ENCODE data around the gene FOSL2. TPM values are rescaled to one million over a fixed set of nuclear protein-coding genes. Genes with fewer than 3 reads are reported as not detected.

The FOSL2 gene
- total RNA-seq, 1 experiment from 2014 or later, result 12.2 TPM

DNA sequence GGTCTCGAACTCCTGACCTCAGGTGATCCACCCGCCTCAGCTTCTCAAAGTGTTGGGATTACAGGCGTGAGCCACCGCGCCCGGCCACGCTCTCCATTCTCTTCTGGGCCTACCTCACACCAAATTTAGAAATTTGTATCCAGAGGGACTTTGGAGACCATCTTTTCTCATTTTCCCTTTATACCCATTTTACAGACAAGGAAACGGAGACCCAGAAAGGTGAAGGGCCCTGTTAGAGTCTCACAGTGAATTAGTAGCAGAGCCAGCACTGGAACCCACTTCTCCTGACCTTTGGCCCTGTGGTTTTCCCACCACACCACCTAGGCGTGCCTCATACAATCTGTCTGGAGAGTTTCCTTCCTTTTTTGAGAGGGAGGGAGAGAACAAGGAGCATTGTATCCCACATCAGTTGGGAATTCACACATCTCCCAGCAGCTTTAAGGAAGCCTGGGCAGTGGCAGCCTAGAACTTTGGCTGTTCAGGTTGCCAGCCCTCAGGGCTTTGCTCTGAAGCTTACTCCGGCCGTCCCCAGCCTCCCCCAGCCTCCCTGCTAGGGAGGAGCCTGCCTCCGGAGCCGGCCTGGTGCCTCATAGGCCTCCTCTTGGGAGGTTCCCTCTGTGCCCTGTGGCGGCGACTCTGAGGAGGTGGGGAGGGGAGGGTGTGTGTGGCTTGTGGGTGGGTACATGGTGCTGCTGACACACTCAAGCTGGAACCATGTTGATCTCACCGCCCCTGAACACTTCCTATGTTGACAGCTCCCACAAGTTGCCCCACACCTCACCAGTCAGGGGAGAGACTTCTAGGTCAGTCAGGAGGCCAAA lies 13.8 kb downstream of the FOSL2 start:
- intact Hi-C loops (cut with micrococcal nuclease; ENCODE audit: unreplicated experiment), result no loop called here
- TF ChIP-seq EZH2 (IDR thresholded peaks at IDR 0.05; ENCODE audit: borderline replicate concordance, low read depth, low read length, poor library complexity, severe bottlenecking), result no peak
- TF ChIP-seq, protein P1, sequence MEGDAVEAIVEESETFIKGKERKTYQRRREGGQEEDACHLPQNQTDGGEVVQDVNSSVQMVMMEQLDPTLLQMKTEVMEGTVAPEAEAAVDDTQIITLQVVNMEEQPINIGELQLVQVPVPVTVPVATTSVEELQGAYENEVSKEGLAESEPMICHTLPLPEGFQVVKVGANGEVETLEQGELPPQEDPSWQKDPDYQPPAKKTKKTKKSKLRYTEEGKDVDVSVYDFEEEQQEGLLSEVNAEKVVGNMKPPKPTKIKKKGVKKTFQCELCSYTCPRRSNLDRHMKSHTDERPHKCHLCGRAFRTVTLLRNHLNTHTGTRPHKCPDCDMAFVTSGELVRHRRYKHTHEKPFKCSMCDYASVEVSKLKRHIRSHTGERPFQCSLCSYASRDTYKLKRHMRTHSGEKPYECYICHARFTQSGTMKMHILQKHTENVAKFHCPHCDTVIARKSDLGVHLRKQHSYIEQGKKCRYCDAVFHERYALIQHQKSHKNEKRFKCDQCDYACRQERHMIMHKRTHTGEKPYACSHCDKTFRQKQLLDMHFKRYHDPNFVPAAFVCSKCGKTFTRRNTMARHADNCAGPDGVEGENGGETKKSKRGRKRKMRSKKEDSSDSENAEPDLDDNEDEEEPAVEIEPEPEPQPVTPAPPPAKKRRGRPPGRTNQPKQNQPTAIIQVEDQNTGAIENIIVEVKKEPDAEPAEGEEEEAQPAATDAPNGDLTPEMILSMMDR (conservative IDR thresholded peaks at IDR 0.05; ENCODE audit: low read depth, low read length), result no peak
- DNase-seq (ENCODE audit: low spot score), result no peak
- Histone ChIP-seq H3K27me3 (replicated peaks; ENCODE audit: insufficient read depth, low read depth, low read length, poor library complexity) (no peaks in the 10 kb centered on the region), H3K9me3 (ENCODE audit: low read depth, low read length, poor library complexity, severe bottlenecking) (no peaks in the 10 kb centered on the region), H3K36me3 (ENCODE audit: insufficient read depth, low read length, poor library complexity, severe bottlenecking) (no peaks in the 10 kb centered on the region), H3K27ac (ENCODE audit: low read depth, low read length, poor library complexity, severe bottlenecking) (no peak overlapping the region), H3K4me3 (ENCODE audit: low read depth, low read length, poor library complexity, severe bottlenecking) (no peak overlapping the region), H3K4me1 (ENCODE audit: insufficient read depth, low read length, poor library complexity, severe bottlenecking) (no peaks in the 10 kb centered on the region)
- BruUV-seq (replicated peaks), result no TSS peak
- CTCF ChIA-PET, result no interaction called here
- POLR2A ChIA-PET (ENCODE audit: low non-redundant PET), result no interaction called here

DNA sequence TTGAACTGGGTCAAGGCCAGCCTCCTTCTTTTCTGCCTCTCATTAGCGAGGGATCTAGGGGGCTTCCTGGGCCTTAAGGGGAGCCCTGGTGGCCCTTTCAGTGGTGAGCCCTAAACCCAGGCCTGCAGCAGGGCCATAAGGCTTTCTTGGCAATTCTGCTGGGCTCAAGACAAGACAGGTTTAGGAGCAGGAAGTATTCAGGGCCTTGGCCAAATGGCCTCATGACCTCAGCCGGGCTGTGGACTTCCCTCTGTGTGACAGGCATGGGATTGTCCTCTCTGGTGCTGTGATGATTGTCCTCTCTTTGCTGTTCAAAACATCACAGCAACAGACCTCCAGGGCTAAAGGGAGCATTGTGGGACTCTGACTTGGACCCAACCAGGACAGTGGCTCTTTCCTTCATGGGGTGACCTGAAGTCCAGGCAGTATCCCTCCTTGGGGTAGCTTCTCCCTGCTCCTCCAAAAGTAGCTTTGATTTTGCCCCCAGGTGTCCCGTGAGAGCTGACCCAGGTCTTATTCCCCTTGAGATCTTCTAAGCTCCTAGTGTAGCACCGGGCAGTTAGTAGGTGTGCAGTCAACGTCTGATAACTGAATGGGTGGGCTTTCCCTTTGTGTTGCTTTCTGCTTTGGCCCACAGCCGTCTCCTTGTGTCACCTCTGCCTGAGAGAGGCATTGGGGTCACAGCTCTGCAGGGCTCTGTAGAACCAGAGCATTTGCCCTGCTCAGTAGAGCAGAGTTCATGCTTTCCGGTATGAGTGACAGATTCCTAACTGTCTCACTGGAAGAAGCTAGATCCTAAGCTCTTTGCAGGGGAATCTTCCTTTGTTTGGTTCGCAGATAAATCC lies 14.7 kb downstream of the FOSL2 start:
- H3K4me1 ChIP-seq (ENCODE audit: insufficient read depth, low read length, poor library complexity, severe bottlenecking), result no peaks in the 10 kb centered on the region
- TF ChIP-seq EZH2 (IDR thresholded peaks at IDR 0.05; ENCODE audit: borderline replicate concordance, low read depth, low read length, poor library complexity, severe bottlenecking), result no peak
- TF ChIP-seq, protein P1 (conservative IDR thresholded peaks at IDR 0.05; ENCODE audit: low read depth, low read length), result no peak
- H3K27ac ChIP-seq (ENCODE audit: low read depth, low read length, poor library complexity, severe bottlenecking), result no peak overlapping the region
- ChIA-PET CTCF (no interaction called here), POLR2A (ENCODE audit: low non-redundant PET) (no interaction called here)
- no peaks in the 10 kb centered on the region for H3K27me3 ChIP-seq (replicated peaks; ENCODE audit: insufficient read depth, low read depth, low read length, poor library complexity)
- H3K36me3 ChIP-seq (ENCODE audit: insufficient read depth, low read length, poor library complexity, severe bottlenecking), result no peaks in the 10 kb centered on the region
- H3K9me3 ChIP-seq (ENCODE audit: low read depth, low read length, poor library complexity, severe bottlenecking), result no peaks in the 10 kb centered on the region
- no peak overlapping the region for H3K4me3 ChIP-seq (ENCODE audit: low read depth, low read length, poor library complexity, severe bottlenecking)
- no TSS peak for BruUV-seq (replicated peaks)
- intact Hi-C loops (cut with micrococcal nuclease; ENCODE audit: unreplicated experiment), result no loop called here
- DNase-seq (ENCODE audit: low spot score), result no peak

DNA sequence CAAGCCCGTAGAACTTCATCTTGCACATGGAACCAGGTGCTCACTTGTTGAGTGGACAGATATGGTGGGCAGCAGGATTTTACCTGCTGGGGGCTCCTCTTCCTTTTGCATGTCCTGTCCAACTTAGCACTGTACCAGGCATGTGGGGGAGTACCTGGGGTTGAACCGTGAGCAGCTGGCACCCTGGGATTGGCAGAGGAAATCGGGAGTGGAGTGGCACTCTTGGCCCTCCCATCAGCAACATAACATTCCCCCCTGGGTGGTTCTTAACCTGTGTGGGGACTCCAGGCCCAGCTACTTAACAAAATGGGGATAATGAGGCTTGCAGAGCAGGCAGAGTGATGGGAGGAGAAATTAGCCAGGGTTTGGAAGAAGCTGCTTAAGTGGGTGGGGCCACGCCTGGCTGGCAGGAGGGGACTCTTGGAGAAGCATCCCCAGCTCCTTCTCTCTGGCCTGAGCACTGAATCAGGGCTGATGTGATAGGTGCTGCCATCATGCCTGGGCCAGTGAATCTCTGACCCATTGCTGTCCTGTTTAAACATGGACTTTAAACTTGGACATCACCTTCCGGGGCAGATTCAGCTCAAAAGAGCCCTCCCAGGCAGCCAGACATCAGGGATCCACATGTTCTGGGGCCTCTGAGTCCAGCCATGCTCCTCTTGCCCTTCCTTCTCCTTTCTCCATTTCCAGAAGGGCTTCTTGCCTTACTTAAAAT lies 15.5 kb downstream of the FOSL2 start:
- ChIA-PET CTCF (no interaction called here), POLR2A (ENCODE audit: low non-redundant PET) (no interaction called here)
- Histone ChIP-seq H3K4me1 (ENCODE audit: insufficient read depth, low read length, poor library complexity, severe bottlenecking) (no peaks in the 10 kb centered on the region), H3K27me3 (replicated peaks; ENCODE audit: insufficient read depth, low read depth, low read length, poor library complexity) (no peaks in the 10 kb centered on the region), H3K36me3 (ENCODE audit: insufficient read depth, low read length, poor library complexity, severe bottlenecking) (no peaks in the 10 kb centered on the region), H3K9me3 (ENCODE audit: low read depth, low read length, poor library complexity, severe bottlenecking) (no peaks in the 10 kb centered on the region), H3K27ac (ENCODE audit: low read depth, low read length, poor library complexity, severe bottlenecking) (no peak overlapping the region), H3K4me3 (ENCODE audit: low read depth, low read length, poor library complexity, severe bottlenecking) (no peak overlapping the region)
- no peak for TF ChIP-seq EZH2 (IDR thresholded peaks at IDR 0.05; ENCODE audit: borderline replicate concordance, low read depth, low read length, poor library complexity, severe bottlenecking)
- TF ChIP-seq, protein P1 (conservative IDR thresholded peaks at IDR 0.05; ENCODE audit: low read depth, low read length), result no peak
- DNase-seq (ENCODE audit: low spot score), result no peak
- intact Hi-C loops (cut with micrococcal nuclease; ENCODE audit: unreplicated experiment), result no loop called here
- BruUV-seq (replicated peaks), result no TSS peak

Measured in A673 (cell line).